ENCODE results near the gene EPB41L3.

EPB41L3 gene

GRCh38 chr18:5415665-5416064, 128.1 kb downstream of the EPB41L3 start:
- no peak for TF ChIP-seq POLR2AphosphoS5 (IDR thresholded peaks at IDR 0.05; ENCODE audit: low read depth, low read length)
- no peak for TF ChIP-seq SIN3A (IDR thresholded peaks at IDR 0.05; ENCODE audit: borderline replicate concordance, insufficient read depth, low read length)
- no peak for TF ChIP-seq FOXP2 (optimal IDR thresholded peaks at IDR 0.05; ENCODE audit: borderline replicate concordance, extremely low read depth, extremely low read length, insufficient read depth)
- TF ChIP-seq REST (IDR thresholded peaks at IDR 0.05; ENCODE audit: insufficient read depth in 1 of 2, low read depth in 2 of 2, low read length in 2 of 2) = no peak
- no peak for TF ChIP-seq TAF1 (IDR thresholded peaks at IDR 0.05; ENCODE audit: borderline replicate concordance, insufficient read depth, low read length)

GRCh38 chr18:5415031-5415430, 128.8 kb downstream of the EPB41L3 start:
- TF ChIP-seq TAF1 (IDR thresholded peaks at IDR 0.05; ENCODE audit: borderline replicate concordance, insufficient read depth, low read length) (no peak), SIN3A (IDR thresholded peaks at IDR 0.05; ENCODE audit: borderline replicate concordance, insufficient read depth, low read length) (no peak)

GRCh38 chr18:5414546-5414945, 129.3 kb downstream of the EPB41L3 start:
- TF ChIP-seq TAF1 (IDR thresholded peaks at IDR 0.05; ENCODE audit: borderline replicate concordance, insufficient read depth, low read length) (no peak), REST (IDR thresholded peaks at IDR 0.05; ENCODE audit: insufficient read depth in 1 of 2, low read depth in 2 of 2, low read length in 2 of 2) (no peak), FOXP2 (optimal IDR thresholded peaks at IDR 0.05; ENCODE audit: borderline replicate concordance, extremely low read depth, extremely low read length, insufficient read depth) (no peak), SIN3A (IDR thresholded peaks at IDR 0.05; ENCODE audit: borderline replicate concordance, insufficient read depth, low read length) (no peak), POLR2AphosphoS5 (IDR thresholded peaks at IDR 0.05; ENCODE audit: low read depth, low read length) (no peak)

GRCh38 chr18:5413447-5413846, 130.3 kb downstream of the EPB41L3 start:
- TF ChIP-seq FOXP2 (optimal IDR thresholded peaks at IDR 0.05; ENCODE audit: borderline replicate concordance, extremely low read depth, extremely low read length, insufficient read depth) (no peak), POLR2AphosphoS5 (IDR thresholded peaks at IDR 0.05; ENCODE audit: low read depth, low read length) (no peak), SIN3A (IDR thresholded peaks at IDR 0.05; ENCODE audit: borderline replicate concordance, insufficient read depth, low read length) (no peak), REST (IDR thresholded peaks at IDR 0.05; ENCODE audit: insufficient read depth in 1 of 2, low read depth in 2 of 2, low read length in 2 of 2) (no peak), TAF1 (IDR thresholded peaks at IDR 0.05; ENCODE audit: borderline replicate concordance, insufficient read depth, low read length) (no peak)

- TF ChIP-seq FOXP2 (optimal IDR thresholded peaks at IDR 0.05; ENCODE audit: borderline replicate concordance, extremely low read depth, extremely low read length, insufficient read depth) (no peak), REST (IDR thresholded peaks at IDR 0.05; ENCODE audit: insufficient read depth in 1 of 2, low read depth in 2 of 2, low read length in 2 of 2) (no peak), TAF1 (IDR thresholded peaks at IDR 0.05; ENCODE audit: borderline replicate concordance, insufficient read depth, low read length) (no peak), POLR2AphosphoS5 (IDR thresholded peaks at IDR 0.05; ENCODE audit: low read depth, low read length) (no peak), SIN3A (IDR thresholded peaks at IDR 0.05; ENCODE audit: borderline replicate concordance, insufficient read depth, low read length) (no peak)
Observed at GRCh38 chr18:5410582-5410981, 133.2 kb downstream of the EPB41L3 start.

All from PFSK-1 (cell line).